Measurements from ENCODE around the gene ACAP3.

GRCh38 chr1:1342584-1343115 is 34.9 kb upstream of the ACAP3 start:
- TF ChIP-seq POLR2A (IDR thresholded peaks at IDR 0.05; ENCODE audit: low read depth, low read length) (no peak), EZH2 (IDR thresholded peaks at IDR 0.05; ENCODE audit: borderline replicate concordance, low read depth, low read length, severe bottlenecking) (no peak), JUN (IDR thresholded peaks at IDR 0.05; ENCODE audit: borderline replicate concordance, insufficient read depth, insufficient read length, low read depth) (no peak), POLR2AphosphoS5 (IDR thresholded peaks at IDR 0.05; ENCODE audit: insufficient read depth, low read depth, low read length) (no peak), MYC (IDR thresholded peaks at IDR 0.05; ENCODE audit: low read depth, low read length) (no peak), GATA2 (IDR thresholded peaks at IDR 0.05; ENCODE audit: insufficient read depth, insufficient read length, low read depth, low read length) (no peak), MAX (IDR thresholded peaks at IDR 0.05; ENCODE audit: insufficient read depth, insufficient read length) (no peak)
- TF ChIP-seq, protein P1, sequence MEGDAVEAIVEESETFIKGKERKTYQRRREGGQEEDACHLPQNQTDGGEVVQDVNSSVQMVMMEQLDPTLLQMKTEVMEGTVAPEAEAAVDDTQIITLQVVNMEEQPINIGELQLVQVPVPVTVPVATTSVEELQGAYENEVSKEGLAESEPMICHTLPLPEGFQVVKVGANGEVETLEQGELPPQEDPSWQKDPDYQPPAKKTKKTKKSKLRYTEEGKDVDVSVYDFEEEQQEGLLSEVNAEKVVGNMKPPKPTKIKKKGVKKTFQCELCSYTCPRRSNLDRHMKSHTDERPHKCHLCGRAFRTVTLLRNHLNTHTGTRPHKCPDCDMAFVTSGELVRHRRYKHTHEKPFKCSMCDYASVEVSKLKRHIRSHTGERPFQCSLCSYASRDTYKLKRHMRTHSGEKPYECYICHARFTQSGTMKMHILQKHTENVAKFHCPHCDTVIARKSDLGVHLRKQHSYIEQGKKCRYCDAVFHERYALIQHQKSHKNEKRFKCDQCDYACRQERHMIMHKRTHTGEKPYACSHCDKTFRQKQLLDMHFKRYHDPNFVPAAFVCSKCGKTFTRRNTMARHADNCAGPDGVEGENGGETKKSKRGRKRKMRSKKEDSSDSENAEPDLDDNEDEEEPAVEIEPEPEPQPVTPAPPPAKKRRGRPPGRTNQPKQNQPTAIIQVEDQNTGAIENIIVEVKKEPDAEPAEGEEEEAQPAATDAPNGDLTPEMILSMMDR (IDR thresholded peaks at IDR 0.05; ENCODE audit: extremely low read depth in 1 of 2, insufficient read depth in 1 of 2, low read depth in 1 of 2, low read length in 2 of 2) = no peak

Data from endothelial cell of umbilical vein (primary cell).